SK-N-SH (cell line): ENCODE measurements around the gene PCYOX1L. TPM values are rescaled to one million over a fixed set of nuclear protein-coding genes. Genes with fewer than 3 reads are reported as not detected.

Experiments
- CTCF ChIA-PET: fragments of 300-600, 350-600 bp; formaldehyde crosslinking; extraction: SDS; loops from one replicate; lab custom pipeline; 2021; lab: Yijun Ruan, JAX
- POLR2A ChIA-PET: fragments of 350-600 bp; sonication (Branson Sonifier 250); formaldehyde crosslinking; extraction: SDS; loops from one replicate; lab custom pipeline; 2020; ENCODE audit warnings: antibody characterized with exemption, inconsistent platforms; lab: Yijun Ruan, JAX
- DNase-seq: peaks from one replicate; pipeline ENCODE4 v3.0.0; 2012
- H2AFZ ChIP-seq: fragments of 200-600 bp; sonication (generic); 2 replicates; pipeline ENCODE4 v1.8.1; 2016; ENCODE audit warnings: antibody characterized with exemption, mild to moderate bottlenecking, low read depth
- H3F3A ChIP-seq: fragments of 200-600 bp; sonication (generic); replicated peaks from 2 replicates; pipeline ENCODE3; 2016; ENCODE audit warnings: antibody characterized with exemption, mild to moderate bottlenecking; ENCODE audit not compliant: insufficient read depth
- H3K27ac ChIP-seq, 2 experiments: fragments of 200-500 bp in 1 of 2; fragments of 200-600 bp in 1 of 2; sonication (Bioruptor generic) in 1 of 2; sonication (generic), shearing (Covaris generic) in 1 of 2; 2 replicates each; pipeline versions ENCODE4 v1.5.1 to v1.6.1; 2014 to 2016; ENCODE audit warnings: low read depth in 2 of 2, inconsistent platforms in 1 of 2, low read length in 1 of 2, mild to moderate bottlenecking in 1 of 2, mixed read lengths in 1 of 2
- H3K27me3 ChIP-seq: fragments of 200-600 bp; sonication (generic), shearing (Covaris generic); 2 replicates; pipeline ENCODE4 v1.6.1; 2016; ENCODE audit warnings: mixed run types; ENCODE audit not compliant: insufficient read depth
- H3K36me3 ChIP-seq, 2 experiments: fragments of 200-500 bp in 1 of 2; fragments of 200-600 bp in 1 of 2; sonication (Bioruptor generic) in 1 of 2; sonication (generic) in 1 of 2; replicated peaks in 1 of 2; 2 replicates each; pipeline versions ENCODE3 to v1.5.1; 2014 to 2016; ENCODE audit warnings: low read length in 1 of 2, mild to moderate bottlenecking in 1 of 2; ENCODE audit not compliant: insufficient read depth in 2 of 2, control insufficient read depth in 1 of 2
- H3K4me1 ChIP-seq, 2 experiments: fragments of 200-500 bp in 1 of 2; fragments of 200-600 bp in 1 of 2; sonication (Bioruptor generic) in 1 of 2; sonication (generic), shearing (Covaris generic) in 1 of 2; 2 replicates each; pipeline versions ENCODE4 v1.5.1 to v1.6.1; 2014 to 2016; ENCODE audit warnings: low read depth in 1 of 2, low read length in 1 of 2, mixed run types in 1 of 2; ENCODE audit not compliant: insufficient read depth in 2 of 2, control insufficient read depth in 1 of 2
- H3K4me2 ChIP-seq: fragments of 200-600 bp; sonication (generic), shearing (Covaris generic); 2 replicates; pipeline ENCODE4 v1.6.1; 2017; ENCODE audit warnings: mixed run types
- H3K4me3 ChIP-seq, 2 experiments: fragments of 200-500 bp in 1 of 2; fragments of 200-600 bp in 1 of 2; sonication (Bioruptor generic) in 1 of 2; sonication (generic), shearing (Covaris generic) in 1 of 2; 2 replicates each; pipeline versions ENCODE4 v1.5.1 to v1.8.1; 2014 to 2016; ENCODE audit warnings: low read depth in 2 of 2, inconsistent platforms in 1 of 2, low read length in 1 of 2, mild to moderate bottlenecking in 1 of 2, mixed read lengths in 1 of 2, moderate library complexity in 1 of 2
- H3K79me2 ChIP-seq: fragments of 200-600 bp; sonication (generic); 2 replicates; pipeline ENCODE4 v1.8.1; 2017; ENCODE audit warnings: mild to moderate bottlenecking; ENCODE audit not compliant: insufficient read depth
- H3K9ac ChIP-seq: fragments of 200-600 bp; sonication (generic); 2 replicates; pipeline ENCODE4 v1.6.1; 2017; ENCODE audit warnings: mixed run types
- H3K9me2 ChIP-seq: fragments of 200-600 bp; sonication (generic); 2 replicates; pipeline ENCODE4 v1.6.1; 2017; ENCODE audit warnings: mixed run types
- H3K9me3 ChIP-seq: fragments of 200-600 bp; sonication (generic); 2 replicates; pipeline ENCODE4 v1.6.1; 2017; ENCODE audit warnings: mixed run types, mild to moderate bottlenecking, moderate library complexity
- H4K20me1 ChIP-seq: fragments of 200-600 bp; sonication (generic); 2 replicates; pipeline ENCODE4 v1.6.1; 2017; ENCODE audit warnings: mild to moderate bottlenecking, mixed run types; ENCODE audit not compliant: insufficient read depth
- CHD2 ChIP-seq: fragments of 150-350 bp; IDR thresholded peaks from 2 replicates; pipeline ENCODE4 v1.6.1; 2018; ENCODE audit warnings: low read length; ENCODE audit not compliant: partially characterized antibody
- ELF1 ChIP-seq: IDR thresholded peaks from 2 replicates; pipeline ENCODE4 v1.4.0; 2012
- EP300 ChIP-seq, 2 experiments: IDR thresholded peaks; 2 replicates each; pipeline versions ENCODE4 v1.4.0 to v1.6.1; 2012; ENCODE audit warnings: borderline replicate concordance in 1 of 2, low read depth in 1 of 2, low read length in 1 of 2
- GATA2 ChIP-seq: sonication (generic); formaldehyde crosslinking; IDR thresholded peaks from 2 replicates; pipeline ENCODE4 v1.5.0; 2020; ENCODE audit warnings: mild to moderate bottlenecking, missing genetic modification reagents
- JUND ChIP-seq: IDR thresholded peaks from 2 replicates; pipeline ENCODE4 v1.4.0; 2012
- MEF2A ChIP-seq: IDR thresholded peaks from 2 replicates; pipeline ENCODE4 v1.4.0; 2012; ENCODE audit warnings: low read depth, borderline replicate concordance
- NFIC ChIP-seq: IDR thresholded peaks from 2 replicates; pipeline ENCODE4 v1.4.0; 2012; ENCODE audit warnings: borderline replicate concordance
- RCOR1 ChIP-seq: fragments of 150-350 bp; IDR thresholded peaks from 2 replicates; pipeline ENCODE4 v1.6.1; 2017; ENCODE audit warnings: antibody characterized with exemption, low read length
- SIN3A ChIP-seq: IDR thresholded peaks from 2 replicates; pipeline ENCODE4 v1.6.1; 2012; ENCODE audit warnings: low read depth, mild to moderate bottlenecking, low read length, moderate library complexity, borderline replicate concordance
- SMC3 ChIP-seq: IDR thresholded peaks from 2 replicates; pipeline ENCODE4 v1.6.1; 2012; ENCODE audit warnings: low read depth, low read length, improper control_type of control experiment
- TAF1 ChIP-seq: IDR thresholded peaks from 2 replicates; pipeline ENCODE4 v1.6.1; 2012; ENCODE audit warnings: low read depth, mild to moderate bottlenecking, low read length, moderate library complexity, borderline replicate concordance
- USF2 ChIP-seq: fragments of 150-350 bp; IDR thresholded peaks from 2 replicates; pipeline ENCODE4 v1.6.1; 2017; ENCODE audit warnings: antibody characterized with exemption, low read length, low read depth, borderline replicate concordance
- WGBS: methylation state at CpG from one replicate; pipeline ENCODE4 v1.1.6; 2017; ENCODE audit warnings: low lambda C conversion rate; 5-methylcytosine and 5-hydroxymethylcytosine counted together
- polyA plus RNA-seq, 3 experiments: library from polyadenylated mRNA; depleted of rRNA; stranded (reverse); fragments of >200 nt; gene quantifications; 2 replicates each; pipeline ENCODE4 v1.2.3, GENCODE V29; 2012

The PCYOX1L gene
- polyA plus RNA-seq, 1 of the 3 experiments (the other 2 are of a cell fraction) = 17.5 TPM

- ChIA-PET CTCF (interaction anchor here (0.9 to 1.6 kb wide), 4 partner anchors 8 to 27 kb away, joined by 3 to 4 read pairs (median 4); partner anchors contain the start of gene PCYOX1L), POLR2A (no interaction called here)
- Histone ChIP-seq H3K4me3 (no peak overlapping the region), H3K4me2 (no peak overlapping the region), H3K9me3 (no peaks in the 10 kb centered on the region), H3K27me3 (no peaks in the 10 kb centered on the region), H3F3A (peaks cover 26% of the 10 kb centered on the region), H3K36me3 (peaks cover 65 to 72% of the 10 kb centered on the region in 2 experiments), H3K9ac (no peak overlapping the region), H2AFZ (no peak overlapping the region), H3K27ac (no peak overlapping the region), H3K79me2 (peaks cover 71% of the 10 kb centered on the region), H4K20me1 (no peaks in the 10 kb centered on the region; the same call in 1 of the 2 replicates), H3K4me1 (peaks cover 0 to 15% of the 10 kb centered on the region in 2 experiments; a peak in 3 of 4 replicates), H3K9me2 (no peaks in the 10 kb centered on the region)
- 90% methylated on average over 4 of the region's 4 CpGs for WGBS
- DNase-seq = no peak
- no peak for TF ChIP-seq SMC3
- TF ChIP-seq TAF1 = no peak
- no peak for TF ChIP-seq USF2
- TF ChIP-seq EP300 (IDR thresholded peaks at IDR 0.05; ENCODE audit: borderline replicate concordance in 1 of 2, low read depth in 1 of 2, low read length in 1 of 2) = no peak
- no peak for TF ChIP-seq NFIC
- TF ChIP-seq ELF1 = no peak
- no peak for TF ChIP-seq RCOR1
- TF ChIP-seq GATA2 = no peak
- TF ChIP-seq CHD2 = no peak
Measured at GRCh38 chr5:149349382-149349781, 8.5 kb upstream of the PCYOX1L start.

- peaks cover 41% of the 10 kb centered on the region for H3F3A ChIP-seq
- CTCF ChIA-PET = interaction anchor here (0.6 to 41.4 kb wide), 5 partner anchors 15 to 284 kb away, joined by 3 to 1751 read pairs (median 4); no protein-coding TSS in a partner anchor
- WGBS = 96% methylated on average over 4 of the region's 4 CpGs
- TF ChIP-seq SIN3A (no peak), MEF2A (no peak)
- TF ChIP-seq, all 33 proteins: peak for 0
- Histone ChIP-seq H3K79me2 (peaks cover 52% of the 10 kb centered on the region), H4K20me1 (no peaks in the 10 kb centered on the region; the same call in 1 of the 2 replicates), H3K9me2 (no peaks in the 10 kb centered on the region), H3K4me3 (no peak overlapping the region), H3K36me3 (peaks cover 74 to 86% of the 10 kb centered on the region in 2 experiments), H3K4me2 (no peak overlapping the region), H2AFZ (no peak overlapping the region), H3K9ac (no peak overlapping the region), H3K4me1 (peaks cover 0 to 12% of the 10 kb centered on the region in 2 experiments; a peak in 3 of 4 replicates), H3K27ac (no peak overlapping the region), H3K27me3 (no peaks in the 10 kb centered on the region), H3K9me3 (no peaks in the 10 kb centered on the region)
- POLR2A ChIA-PET = no interaction called here
- no peak for DNase-seq
Measured at GRCh38 chr5:149352169-149352568, 5.7 kb upstream of the PCYOX1L start.

GRCh38 chr5:149353911-149354310 is 3.9 kb upstream of the PCYOX1L start:
- H3K9me2 ChIP-seq = no peaks in the 10 kb centered on the region
- peaks cover 58 to 69% of the 10 kb centered on the region in 2 experiments for H3K36me3 ChIP-seq
- H2AFZ ChIP-seq = no peak overlapping the region
- peaks cover 35% of the 10 kb centered on the region for H3K79me2 ChIP-seq
- no peaks in the 10 kb centered on the region for H3K27me3 ChIP-seq
- DNase-seq = no peak
- H4K20me1 ChIP-seq = no peaks in the 10 kb centered on the region
- ChIA-PET POLR2A (no interaction called here), CTCF (interaction anchor here (1.3 to 41.4 kb wide), 4 partner anchors 13 to 265 kb away, joined by 3 to 1751 read pairs (median 10); no protein-coding TSS in a partner anchor)
- H3K4me2 ChIP-seq = no peak overlapping the region
- TF ChIP-seq JUND = no peak
- H3K4me3 ChIP-seq = no peak overlapping the region
- whole genome bisulfite sequencing = 98% methylated on average over 2 of the region's 2 CpGs
- H3K4me1 ChIP-seq = peaks cover 0 to 5% of the 10 kb centered on the region in 2 experiments; a peak in 1 of 4 replicates
- H3F3A ChIP-seq = peaks cover 32% of the 10 kb centered on the region
- no peak overlapping the region for H3K27ac ChIP-seq
- no peak overlapping the region for H3K9ac ChIP-seq
- no peaks in the 10 kb centered on the region for H3K9me3 ChIP-seq
